GM04504 (cell line): ENCODE results near the gene ZNF419.
A peak's percentile ranks its signal among the peaks of the same experiment; 100 is the strongest.
"Not testable (repeated sequence)": the region's sequence is repeated elsewhere in the genome, so short reads cannot be mapped to it uniquely, and the experiment has no call there.

ENCODE experiments used
- DNase-seq: peaks from one replicate; pipeline ENCODE4 v3.0.0-alpha.2; 2012; ENCODE audit warnings: low read depth

The ZNF419 gene

DNA sequence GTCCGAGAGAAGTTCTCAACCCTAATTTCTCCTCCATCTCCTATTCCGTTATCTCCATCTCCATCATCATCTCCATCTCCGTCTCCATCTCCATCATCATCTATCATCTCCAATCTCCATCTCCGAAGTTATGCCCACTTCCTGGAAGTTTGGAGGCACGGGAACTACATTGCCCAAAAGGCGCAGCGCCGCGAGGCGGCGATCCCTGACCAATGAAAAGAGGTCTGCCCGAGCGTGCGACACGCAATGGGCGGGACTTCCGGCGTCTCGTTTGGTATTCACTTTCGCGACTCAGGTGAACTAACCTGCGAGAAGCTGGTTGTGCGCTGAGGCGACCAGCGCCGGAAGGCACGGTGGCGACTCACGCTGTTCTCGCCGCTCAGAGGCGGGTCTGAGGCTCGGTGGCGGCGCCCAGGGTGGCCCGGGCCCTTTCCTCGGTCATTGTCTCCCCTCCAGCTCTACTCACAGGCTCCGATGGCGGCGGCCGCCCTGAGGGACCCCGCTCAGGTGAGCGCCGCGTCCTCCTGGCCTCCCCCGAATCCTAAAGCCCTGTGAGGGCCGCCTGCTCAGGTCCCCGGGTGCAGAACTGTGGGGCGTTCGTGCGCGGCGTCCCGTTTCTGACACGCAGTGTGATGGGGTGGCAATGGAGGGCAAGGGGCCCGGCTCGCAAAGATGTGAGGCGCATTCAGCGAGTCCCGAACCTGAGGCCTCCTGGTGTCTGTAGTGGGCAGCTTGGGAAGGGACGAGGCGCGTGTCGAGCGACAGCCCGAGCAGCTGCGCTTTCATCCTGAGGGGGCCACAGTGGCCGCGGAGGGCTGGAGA, at the start of gene ZNF419:
ZNF419 (plus strand) TSS at position 274 of the 822 bp plus-strand sequence; CDS start at position 475, 201 bp downstream.
- DNase-seq, result peak; percentile 69

DNA sequence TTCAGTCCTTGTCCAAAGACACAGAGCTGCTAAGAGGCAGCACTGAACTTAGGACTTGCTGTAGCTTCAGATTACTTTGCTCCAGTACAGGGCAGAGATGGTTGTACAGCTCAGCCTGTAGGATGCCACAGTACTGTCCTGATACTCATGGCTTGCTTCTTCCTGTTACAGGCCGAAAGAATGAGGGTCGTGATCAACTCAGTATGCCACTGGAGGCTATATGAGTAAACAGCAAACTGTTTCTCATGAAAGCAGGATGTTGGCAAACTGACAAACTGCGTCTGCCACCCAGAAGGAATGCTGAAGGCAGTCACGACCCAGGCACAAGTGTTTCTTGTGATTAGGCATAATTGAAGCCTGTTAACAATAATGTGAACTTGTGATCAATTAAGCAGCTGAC, 49.6 kb upstream of the ZNF419 start:
- DNase-seq, result no peak

DNA sequence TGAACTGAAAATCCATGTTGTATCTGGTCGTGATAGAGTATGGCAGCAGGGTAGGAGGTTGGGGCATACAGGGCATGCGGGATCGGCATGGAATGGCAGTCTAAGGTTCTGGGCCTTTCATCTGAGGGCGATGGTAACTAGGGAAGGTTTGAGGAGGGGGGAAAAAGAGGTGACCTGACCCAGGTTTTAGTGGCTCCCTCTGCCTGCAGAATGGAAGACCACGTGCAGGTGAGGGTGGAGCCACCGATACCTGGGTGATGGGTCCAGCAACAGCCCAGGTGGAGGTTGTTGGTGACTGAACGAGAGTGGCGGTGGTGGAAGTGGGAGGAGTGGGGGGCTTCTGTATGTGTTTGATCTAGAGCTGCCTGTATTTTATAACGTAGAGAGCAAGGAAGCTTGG, 48.6 kb upstream of the ZNF419 start:
- DNase-seq, result no peak

DNA sequence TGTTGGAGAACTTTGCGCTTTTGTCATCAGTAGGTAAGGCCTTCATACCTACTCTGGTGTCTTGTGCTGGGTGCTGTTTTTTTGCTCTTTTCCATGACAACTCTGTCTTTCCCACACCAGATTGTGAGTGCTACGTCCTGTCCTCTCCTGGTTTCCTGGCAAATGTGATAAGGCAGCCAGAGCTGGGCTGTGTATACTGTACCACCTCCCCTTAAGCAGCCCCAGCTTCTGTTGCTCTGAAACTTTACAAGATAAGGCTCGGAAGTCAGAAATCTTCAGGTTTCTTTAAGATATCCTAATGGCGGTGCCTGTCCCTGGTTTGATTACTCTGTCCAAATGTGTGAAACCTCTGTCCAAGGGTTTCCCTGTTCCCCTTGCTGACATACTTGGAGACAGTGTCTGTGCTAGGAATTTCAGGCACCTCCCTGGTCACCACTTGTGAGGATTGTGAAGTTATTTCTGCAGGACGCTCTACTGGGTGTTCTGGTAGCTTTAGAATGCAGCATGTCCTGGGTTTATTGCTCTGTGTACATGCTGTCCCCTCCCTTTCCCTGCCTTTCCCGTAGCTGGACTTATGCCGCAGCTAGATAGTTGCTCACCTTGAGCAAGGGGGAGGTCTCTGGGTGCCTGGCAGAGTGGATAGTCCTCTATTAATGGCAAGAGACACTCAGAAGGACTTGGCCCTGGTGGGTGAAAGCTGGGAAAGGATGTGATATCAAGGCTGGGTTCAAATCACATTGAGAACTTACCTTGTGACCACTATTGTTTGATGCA, 45.4 kb upstream of the ZNF419 start:
- DNase-seq, result no peak

DNA sequence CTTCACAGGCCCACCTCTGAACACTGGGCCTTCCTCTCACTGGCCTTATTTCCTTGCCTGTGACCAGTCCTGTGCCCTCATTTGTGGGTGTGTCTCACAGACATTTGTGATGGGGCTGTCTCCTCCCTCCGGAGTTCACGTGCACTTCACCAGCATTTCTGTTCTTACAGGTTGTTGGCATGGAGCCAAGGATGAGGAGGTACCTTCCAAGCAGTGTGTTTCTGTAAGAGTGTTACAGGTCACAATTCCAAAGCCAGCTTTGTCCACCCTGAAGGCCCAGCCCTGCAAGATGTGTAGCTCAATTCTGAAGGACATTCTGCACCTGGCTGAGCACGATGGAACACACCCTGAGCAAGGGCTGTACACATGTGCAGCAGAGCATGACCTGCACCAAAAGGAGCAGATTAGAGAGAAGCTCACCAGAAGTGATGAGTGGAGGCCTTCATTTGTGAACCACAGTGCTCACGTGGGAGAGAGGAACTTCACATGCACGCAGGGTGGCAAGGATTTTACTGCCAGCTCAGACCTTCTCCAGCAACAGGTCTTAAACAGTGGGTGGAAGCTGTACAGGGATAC, 44.3 kb upstream of the ZNF419 start:
- no peak for DNase-seq

DNA sequence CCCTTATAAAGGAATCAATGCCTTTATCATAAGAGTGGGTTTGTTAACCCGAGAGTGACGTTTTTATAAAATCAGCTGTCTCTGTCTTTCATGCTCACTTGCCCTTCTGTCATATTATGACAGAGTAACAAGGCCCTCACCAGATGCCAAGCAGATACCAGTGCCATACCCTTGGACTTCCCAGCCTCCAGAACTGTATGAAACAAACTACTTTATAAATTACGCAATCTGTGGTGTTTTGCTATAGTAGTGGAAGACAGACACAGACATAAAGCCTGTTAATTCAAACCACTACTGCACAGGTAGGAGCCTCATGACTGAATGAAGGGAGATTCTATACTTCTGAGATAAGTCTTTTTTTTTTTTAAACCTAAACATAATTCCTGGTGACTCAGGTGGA, 35.2 kb upstream of the ZNF419 start:
- DNase-seq, result no peak

DNA sequence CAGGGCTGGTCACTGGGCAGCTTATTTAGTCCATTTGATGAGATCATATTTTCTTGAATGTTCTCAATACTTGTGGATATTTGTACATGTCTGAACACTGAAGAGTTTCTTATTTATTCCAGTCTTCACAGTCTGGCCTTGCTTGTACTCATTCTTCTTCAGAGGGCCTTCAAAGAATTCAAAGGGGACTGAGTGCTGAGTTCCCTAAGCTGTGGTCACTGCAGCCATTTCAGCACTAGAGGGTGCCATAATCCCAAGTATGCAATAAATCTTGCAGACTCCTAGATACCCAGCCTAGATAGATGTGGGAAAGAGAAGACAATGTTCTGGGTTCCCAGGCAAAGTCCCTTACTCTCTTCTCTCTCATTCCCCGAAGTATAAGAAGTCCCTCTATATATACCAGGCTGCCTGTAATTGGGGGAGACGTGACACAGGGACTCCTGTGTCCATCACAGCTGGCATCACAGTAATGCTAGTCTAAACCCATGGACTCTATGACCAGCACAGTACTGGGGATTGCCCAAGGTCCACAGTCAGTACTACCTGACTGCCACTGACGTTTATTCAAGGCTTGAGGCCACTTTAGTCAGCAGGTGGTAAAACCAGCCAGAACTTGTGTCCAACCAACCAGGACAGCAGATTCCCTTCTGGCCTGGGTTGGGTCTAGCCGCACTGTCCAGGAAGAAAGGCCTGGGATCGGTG, 21.7 kb upstream of the ZNF419 start:
- no peak for DNase-seq

DNA sequence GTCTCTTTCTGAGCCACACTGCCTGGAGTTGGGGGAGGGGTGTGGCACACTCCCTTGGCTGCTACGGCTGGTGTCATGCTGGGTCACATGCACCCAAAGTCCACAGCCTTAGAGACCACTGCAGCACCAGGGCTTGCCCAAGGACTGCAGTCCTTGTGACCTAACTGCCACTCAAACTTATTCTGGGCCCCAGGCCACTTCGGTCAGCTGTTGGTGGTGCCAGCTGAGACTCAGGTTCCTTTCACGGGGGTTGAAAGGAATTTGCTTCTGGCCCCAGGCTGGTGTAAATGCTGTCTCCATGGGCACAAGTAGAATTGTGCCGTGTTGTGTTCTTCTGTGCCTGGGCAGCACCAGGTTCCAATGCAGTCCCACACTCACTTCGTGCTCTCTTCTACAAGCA, 21.1 kb upstream of the ZNF419 start:
- DNase-seq, result no peak

DNA sequence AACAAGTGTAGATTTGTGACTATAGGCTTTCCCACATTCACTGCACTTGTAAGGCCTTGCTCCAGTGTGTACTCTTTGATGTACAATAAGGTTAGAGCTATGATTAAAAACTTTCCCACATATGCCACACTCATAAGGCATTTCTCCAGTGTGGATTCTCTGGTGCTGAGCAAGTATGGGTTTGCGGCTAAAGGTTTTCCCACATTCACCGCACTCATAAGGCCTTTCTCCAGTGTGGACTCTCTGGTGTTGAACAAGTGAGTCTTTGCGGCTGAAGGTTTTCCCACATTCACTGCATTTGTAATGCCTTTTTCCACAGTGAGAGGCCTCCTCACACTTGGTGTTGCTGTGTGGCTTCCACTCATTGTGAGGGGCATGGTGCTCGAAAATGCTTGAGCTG, 13.9 kb upstream of the ZNF419 start:
- no peak for DNase-seq

DNA sequence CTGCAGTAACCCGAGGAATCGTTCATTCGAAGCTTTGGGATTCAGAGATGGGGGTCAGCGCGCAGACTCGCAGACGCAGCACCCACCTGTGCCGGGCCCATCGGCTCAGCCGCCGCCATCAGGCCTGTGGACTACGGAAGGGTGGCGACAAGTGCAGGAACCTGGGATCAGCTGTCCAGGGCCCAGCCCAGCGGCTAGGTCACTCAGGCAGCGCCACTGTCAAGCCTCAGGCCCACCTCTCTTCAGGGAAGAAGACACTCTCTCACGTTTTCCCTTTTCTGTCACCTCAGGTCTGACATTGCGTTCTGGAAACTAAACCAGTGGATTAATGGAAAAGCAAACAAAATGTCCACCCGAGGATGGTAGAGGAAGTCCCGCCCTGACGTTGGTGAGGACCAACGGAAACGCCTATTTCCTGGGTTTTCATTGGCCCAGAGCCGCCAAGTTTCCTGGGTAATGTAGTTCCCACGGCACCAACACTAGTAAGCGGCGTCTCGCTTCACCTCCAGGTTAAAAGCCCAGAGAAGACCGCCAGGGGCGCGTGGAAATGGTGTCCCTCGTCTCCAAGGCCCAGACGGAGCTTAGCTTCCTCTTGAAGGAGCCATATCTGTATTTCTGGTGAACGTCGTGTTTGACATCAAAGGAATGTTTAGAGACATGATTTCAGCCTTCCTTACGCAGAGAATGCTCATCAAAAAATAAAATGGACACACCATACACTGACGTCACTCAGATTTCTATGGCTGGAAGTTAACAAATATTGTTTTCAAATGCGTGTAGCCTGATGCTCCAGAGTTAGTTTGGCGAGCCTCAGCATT, 10.2 kb upstream of the ZNF419 start, which contains the start of gene ZNF772:
ZNF772 (minus strand) TSS at position 376 of the 818 bp plus-strand sequence; CDS start at position 119, 257 bp downstream.
- peak; percentile 89 for DNase-seq

DNA sequence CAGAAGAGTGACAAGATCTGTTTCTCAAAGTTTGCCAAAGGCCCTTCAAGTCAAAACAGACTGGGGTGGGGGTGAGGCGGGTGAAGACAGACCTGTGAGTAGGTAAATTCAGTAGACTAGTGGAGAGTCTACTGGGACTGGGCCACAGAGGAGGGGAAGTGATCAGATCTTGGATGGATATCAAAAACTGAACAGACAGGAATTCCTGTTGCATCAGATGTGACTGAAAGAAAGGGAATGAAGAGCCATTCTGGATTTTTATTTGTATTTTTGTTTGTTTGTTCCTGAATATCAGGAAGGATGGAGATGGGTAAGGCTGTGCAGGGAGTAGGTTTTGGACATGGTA, 722 bp downstream of the ZNF419 start:
- DNase-seq, result not testable (repeated sequence)

DNA sequence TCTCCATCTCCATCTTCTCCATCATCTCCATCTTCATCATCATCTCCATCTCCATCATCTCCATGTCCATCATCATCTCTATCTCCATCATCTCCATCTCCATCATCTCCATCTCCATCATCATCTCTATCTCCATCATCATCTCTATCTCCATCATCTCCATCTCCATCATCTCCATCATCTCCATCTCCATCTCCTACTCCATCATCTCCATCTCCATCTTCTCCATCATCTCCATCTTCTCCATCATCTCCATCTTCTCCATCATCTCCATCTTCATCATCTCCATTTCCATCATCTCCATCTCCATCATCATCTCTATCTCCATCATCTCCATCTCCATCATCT, 11.8 kb downstream of the ZNF419 start:
- not testable (repeated sequence) for DNase-seq

DNA sequence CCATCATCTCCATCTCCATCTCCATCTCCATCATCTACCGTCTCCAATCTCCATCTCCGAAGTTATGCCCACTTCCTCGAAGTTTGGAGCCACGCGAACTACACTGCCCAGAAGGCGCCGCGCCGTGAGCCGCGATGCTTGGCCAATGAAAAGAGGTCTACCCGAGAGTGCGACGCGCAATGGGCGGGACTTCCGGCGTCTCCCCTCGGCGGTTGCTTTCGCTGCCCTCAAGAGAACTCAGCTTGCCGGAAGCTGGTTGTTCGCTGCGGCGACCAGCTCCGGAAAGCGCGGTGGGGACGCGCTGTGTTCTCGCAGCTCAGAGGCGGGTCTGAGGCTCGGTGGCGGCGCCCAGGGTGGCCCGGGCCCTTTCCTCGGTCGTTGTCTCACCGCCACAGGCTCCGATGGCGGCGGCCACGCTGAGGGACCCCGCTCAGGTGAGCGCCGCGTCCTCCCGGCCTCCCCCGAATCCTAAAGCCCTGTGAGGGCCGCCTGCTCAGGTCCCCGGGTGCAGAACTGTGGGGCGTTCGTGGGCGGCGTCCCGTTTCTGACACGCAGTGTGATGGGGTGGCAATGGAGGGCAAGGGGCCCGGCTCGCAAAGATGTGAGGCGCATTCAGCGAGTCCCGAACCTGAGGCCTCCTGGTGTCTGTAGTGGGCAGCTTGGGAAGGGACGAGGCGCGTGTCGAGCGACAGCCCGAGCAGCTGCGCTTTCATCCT, 12.3 kb downstream of the ZNF419 start, which contains the start of gene ZNF773:
ZNF773 (plus strand) TSS at position 259 of the 716 bp plus-strand sequence; CDS start at position 402, 143 bp downstream.
- DNase-seq, result peak; percentile 84

DNA sequence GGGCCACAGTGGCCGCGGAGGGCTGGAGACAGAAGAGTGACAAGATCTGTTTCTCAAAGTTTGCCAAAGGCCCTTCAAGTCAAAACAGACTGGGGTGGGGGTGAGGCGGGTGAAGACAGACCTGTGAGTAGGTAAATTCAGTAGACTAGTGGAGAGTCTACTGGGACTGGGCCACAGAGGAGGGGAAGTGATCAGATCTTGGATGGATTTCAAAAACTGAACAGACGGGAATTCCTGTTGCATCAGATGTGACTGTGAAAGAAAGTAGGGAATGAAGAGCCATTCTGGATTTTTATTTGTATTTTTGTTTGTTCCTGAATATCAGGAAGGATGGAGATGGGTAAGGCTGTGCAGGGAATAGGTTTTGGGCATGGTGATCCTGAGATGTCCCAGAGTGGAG, 12.8 kb downstream of the ZNF419 start:
- DNase-seq, result peak; percentile 33

DNA sequence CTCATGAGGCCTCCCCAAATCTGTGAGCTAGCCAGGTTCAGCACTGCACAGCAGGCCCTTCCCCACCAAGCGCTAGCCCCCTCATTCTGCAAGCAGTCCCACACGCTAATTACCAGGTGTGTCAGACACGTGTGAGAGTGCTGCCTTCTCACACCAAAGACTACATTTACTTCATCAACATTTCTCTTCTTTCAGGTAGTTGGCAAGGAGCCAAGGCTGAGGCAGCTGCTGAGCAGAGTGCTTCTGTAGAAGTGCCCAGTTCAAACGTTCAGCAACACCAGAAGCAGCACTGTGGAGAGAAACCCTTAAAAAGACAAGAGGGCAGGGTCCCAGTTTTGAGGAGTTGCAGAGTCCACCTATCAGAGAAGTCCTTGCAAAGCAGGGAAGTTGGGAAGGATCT, 18.6 kb downstream of the ZNF419 start:
- no peak for DNase-seq

DNA sequence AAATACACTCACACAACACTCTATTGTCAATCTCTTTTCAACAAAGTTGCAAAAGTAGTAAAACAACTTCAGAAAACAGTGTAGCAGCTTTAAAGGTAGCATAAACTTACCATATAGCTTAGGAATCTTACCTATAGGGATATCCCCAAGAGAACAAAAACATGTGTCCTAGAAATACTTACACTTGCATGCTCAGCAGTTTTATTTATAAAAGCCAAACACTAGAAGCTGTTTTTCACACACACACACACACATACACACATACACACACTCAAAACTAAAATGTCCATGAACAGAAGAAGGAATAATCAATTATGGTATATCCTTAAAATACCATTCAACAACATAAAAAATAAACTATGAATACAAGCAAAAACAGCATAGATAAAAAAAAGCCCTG, 23.9 kb downstream of the ZNF419 start:
- DNase-seq, result no peak

DNA sequence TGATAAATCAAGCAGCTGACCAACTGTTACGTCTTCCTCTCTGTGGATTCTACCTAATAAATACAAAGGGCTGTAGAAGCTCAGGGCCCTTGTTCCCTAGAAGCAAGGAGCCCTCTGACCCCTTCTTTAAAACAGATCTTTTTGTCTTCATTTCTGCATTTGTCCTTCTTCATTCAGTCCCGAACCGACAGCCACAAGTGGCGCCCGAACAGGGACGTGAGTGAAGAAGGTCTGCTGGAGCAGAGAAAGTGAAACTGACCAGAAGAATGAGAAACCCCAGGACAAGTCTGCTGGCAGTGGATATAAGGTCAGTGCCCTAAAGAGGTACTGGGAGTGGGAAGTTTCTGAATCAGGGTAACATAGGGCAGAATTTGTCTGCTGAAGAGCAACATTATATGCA, 25.3 kb downstream of the ZNF419 start:
- no peak for DNase-seq

DNA sequence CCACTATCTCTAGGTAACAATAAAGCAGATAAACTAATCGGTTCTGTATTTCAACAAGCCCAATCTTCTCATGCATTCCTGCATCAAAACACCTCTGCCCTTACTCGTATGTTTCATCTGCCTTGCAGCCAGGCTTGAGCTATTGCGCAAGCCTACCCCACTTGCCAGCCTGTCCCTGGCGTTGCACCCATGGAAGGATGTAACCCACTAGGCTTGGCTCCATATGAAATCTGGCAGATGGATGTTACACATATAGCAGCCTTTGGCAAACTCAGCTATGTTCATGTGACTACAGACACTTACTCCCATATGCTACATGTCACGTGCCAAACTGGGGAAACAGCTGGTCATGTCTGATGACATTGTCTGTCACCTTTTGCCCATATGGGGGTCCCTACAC, 27.7 kb downstream of the ZNF419 start:
- DNase-seq, result no peak

DNA sequence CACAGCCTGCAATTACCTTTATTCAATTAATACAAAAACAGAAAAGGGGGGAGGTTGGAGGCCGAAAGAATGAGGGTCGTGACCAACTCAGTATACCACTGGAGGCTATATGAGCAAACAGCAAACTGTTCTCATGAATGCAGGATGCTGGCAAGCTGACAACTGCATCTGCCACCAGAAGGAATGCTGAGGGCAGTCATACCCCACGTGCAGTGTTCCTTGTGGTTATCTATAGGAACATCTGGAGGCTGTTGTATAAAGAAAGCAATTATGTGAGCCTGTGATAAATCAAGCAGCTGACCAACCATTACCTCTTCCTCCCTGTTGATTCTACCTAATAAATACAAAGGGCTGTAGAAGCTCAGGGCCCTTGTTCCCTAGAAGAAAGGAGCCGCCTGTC, 30.5 kb downstream of the ZNF419 start:
- not testable (repeated sequence) for DNase-seq

DNA sequence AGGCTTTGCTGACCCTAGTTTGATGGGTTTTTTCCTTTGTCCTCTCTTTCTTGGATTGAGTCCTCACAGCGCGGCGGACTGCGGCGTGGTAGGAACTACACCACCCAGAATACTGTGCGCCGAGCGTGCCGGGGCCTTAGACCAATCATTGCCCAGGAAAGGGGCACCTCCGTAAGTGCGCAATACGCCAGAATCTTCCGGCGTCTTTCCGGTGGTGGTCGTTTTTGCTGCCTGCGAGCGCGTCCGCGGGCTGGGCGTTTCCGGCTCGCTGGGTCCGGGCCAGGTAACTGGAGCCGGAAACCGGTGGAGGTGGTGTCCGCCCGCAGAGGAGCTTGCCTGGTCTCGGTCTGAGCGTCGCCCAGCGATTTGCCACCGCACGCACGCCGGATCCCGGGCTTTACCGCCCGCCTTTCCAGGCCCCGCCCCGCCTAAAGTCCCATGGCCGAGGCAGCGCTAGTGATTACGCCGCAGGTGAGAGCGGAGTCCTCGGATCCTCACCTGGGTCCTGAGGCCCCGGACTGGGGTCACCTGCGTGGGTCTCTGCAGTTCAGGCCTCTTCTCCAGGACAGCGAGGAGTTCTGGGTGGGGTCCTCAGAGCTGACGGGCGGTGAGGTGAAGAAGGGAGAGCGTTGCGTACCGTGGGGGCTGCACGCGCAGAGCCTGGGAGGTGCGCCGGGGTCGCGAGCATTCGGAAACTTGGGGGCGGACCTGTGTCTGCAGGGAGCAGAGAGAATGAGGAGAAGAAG, 39.8 kb downstream of the ZNF419 start, which contains the start of gene ZNF549:
ZNF549 (plus strand) TSS at position 221 of the 746 bp plus-strand sequence; CDS start at position 439, 218 bp downstream.
- peak; percentile 79 for DNase-seq
